Stimulated activated CD8-positive, alpha-beta memory T cell treated with anti-CD3 and anti-CD28 coated beads, Interleukin-7, amount 100 ng/mL, for 4 hours (primary cell): Measurements from ENCODE around the gene MMP24OS.

Source experiments
- DNase-seq, 2 donors: peaks; one replicate each; pipeline ENCODE4 v3.0.0-alpha.2; 2020; ENCODE audit warnings: low read depth in 2 of 2

Gene MMP24OS

DNA sequence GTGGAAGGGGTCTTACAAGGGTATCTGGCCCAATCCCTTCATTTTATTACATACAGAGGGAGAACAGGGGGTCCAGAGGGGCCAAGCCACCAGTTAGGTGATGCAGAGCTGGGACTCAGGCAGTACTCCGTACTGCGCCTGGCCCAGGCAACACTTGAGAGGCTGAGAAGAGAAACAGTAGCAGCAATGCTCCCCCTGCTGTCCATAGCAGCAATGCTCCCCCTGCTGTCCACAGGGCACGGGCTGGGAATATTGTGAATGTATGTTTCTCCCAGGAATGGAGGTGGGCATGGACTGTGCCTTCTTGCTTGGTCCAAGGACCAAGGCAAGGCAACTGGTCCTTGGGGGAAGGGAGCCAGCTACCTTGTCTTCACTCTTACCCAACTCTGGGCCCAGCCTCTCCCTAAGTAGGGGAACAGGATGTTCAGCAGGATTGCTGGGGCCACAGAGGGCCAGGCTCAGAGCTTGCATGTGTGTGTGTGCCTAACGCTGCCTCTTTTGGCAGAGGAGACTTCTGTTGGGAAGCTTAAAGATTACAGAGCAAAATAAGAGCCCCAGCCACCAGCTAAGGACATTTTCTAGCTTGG lies 29.1 kb upstream of the MMP24OS start:
- DNase-seq = no peak

DNA sequence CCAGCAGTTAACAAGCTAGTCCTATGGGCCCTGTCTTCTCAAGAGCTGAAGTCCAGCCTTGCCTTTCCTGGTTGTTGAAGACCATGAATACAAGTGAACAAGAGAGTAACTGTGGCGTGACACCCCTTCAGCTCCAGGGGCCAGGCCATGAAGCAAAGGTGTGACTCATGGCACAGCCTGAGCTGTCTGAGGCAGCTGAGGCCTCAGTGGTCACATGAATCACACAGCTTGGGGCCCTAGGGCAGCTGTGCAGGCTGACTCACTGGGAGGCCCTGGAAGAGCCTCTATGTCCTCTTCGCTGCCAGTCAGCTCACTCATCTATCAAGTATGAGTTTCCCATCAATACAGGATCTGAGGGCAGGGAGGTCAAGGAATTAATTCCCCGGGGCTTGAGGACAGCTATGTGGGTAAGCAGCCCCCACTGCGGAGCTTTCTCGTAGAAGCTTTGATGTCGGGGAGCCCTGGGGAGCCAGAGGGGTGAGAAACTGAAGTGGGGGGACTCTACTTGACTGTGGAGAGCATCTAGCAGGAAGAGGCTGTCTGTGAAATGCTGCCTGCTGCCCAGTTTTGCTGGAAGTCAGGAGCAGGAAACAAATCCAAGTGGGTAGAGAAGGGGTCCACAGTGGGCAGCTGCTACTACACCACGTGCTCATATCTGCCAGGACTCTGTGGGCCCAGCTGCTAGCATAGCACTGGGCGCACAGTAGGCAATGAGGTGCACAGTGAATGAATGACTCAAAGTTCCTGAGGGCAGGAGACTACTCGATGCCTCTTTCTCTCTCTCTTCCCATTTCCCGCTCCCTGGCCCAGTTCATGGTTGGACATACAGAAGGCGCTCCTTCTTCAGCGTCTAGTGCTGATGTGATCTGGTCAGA lies 28.0 kb upstream of the MMP24OS start:
- peak; percentile 25 to 46 for DNase-seq

DNA sequence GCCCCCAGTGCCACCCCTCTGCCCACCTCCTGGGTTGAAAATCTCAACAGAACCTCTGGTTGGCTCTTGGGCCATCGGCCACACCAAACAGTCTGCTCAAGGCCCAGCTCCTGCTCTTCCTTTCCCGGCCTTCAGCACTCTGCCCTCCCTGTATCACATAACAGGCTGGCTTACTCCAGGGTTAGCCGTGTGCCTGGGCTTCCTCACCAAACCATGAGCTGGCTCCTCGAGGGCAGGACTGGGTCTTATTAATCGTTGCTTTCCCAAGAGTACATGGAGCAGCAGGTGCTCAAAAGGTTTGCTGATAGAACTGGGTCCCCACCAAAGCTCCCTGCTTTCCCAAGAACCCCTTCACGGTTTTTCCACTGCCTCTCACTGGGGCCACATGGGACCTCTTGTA lies 27.0 kb upstream of the MMP24OS start:
- no peak for DNase-seq

- DNase-seq = peak; percentile 64 to 74
These were observed 26.0 kb upstream of the MMP24OS start for GRCh38 chr20:35303735-35304491.

DNA sequence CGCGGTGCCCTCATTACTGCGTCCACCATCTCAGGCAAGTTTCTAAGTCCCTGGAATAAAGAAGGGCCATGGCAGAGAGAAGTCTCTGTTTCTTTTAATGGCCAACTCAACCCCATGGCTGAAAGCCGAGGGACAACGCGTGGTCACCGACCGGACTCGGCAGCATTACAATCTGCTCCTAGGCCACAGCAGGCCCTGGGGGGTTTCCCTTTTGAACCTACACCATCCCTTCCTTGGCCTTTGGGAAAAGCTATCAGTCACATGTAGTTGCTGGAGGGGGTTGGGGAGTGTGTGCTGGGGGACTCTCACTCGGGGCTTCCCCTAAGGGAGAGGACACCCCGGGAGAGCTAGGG lies 25.4 kb upstream of the MMP24OS start:
- no peak for DNase-seq

DNA sequence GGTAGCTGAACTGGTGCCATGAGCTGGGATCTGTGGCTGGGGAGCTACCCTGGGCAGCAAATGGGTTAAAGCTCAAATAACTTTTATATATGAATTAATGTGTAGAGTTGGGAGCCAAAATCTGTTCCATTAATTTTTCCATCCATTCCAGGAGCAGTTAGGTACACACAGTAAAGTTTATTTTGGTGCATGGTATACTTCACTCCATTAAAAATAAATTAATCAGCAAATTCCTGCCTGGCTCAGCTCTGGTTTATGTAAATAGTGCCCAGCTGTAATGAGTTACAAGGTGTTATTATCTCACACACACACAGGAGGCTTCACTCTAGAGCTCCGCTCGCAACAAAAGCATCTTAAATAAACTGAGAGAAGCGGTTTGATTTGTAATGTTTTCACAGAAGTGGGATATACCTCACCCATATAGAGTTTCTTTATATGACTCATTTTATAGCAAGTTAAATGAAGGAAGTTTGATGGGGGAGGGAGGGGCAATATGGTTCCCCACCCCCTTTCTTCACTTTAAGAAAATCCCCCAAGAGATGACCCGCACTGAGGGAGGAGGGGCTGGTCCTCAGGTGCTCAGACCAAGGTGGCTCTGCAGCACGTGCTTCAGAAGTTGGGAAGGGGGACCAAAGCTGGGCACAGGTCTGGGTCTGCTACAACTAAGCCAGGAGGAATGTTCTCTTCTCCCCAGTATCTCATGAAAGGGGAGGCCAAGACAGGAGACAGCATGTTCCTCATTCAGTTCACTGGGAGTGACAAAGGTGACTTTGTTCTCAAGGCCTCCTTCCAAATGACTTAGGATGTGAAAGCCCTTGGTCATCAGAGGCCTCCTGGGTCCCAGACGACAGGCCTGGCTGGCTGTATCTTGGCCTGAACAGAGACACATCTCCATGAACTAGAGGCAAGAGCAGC lies 24.8 kb upstream of the MMP24OS start:
- no peak for DNase-seq

GRCh38 chr20:35301426-35301825 lies 23.5 kb upstream of the MMP24OS start:
- DNase-seq = no peak

DNA sequence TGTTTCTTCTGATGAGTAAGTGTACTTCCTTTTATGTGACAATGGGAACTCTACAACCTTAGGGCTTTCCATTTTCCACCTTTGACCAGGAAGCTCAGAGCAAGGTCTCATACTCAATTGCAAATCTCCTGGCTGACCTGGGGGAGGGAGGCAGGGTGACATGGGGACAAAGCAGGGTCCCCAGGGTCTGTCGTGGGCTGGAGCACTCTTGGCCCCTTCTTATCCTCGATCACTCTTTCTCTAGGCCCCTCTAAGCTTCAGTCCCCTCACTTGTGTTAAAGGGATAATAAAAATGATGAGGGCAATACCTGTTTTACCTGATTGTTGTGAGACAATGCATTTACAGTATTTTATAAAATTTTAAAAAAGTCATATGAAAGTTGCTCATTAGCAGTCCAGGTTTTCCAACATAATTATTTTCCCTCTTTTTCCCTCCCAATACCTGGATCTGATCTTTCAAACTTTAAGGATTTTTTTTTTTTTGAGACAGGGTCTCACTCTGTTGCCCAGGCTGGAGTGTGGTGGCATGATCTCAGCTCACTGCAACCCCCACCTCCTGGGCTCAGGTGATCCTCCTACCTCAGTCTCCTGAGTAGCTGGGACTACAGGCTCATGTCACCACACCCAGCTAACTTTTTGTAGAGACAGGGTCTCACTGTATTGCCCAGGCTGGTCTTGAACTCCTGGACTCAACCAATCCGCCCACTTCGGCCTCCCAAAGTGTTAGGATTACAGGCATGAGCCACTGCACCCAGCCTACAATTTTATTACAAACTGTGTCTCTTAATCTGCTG lies 22.7 kb upstream of the MMP24OS start:
- no peak for DNase-seq

- DNase-seq = no peak
These were observed 21.9 kb upstream of the MMP24OS start for GRCh38 chr20:35299780-35300179.

GRCh38 chr20:35298264-35298663 lies 20.3 kb upstream of the MMP24OS start:
- DNase-seq = no peak

DNA sequence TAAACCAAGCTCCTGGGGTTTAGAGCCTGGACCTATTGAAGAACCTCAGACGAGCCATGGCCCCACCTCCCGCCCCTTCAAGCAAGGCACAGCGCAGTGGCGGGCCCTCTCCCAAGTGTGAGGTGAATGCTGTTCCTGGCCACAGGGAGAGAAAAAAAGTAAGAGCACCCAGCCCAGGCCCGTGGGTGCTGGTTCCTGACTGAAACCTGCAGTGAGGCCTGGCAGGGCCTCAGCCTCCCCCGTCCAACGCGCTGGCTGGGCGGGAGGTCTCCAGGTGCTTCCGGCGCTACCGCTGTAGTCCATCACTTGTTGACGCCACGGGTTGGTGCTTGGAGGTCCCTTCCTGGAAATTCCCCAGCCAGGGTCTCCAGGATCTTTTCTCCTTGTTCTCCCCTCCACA lies 19.8 kb upstream of the MMP24OS start:
- DNase-seq = no peak

DNA sequence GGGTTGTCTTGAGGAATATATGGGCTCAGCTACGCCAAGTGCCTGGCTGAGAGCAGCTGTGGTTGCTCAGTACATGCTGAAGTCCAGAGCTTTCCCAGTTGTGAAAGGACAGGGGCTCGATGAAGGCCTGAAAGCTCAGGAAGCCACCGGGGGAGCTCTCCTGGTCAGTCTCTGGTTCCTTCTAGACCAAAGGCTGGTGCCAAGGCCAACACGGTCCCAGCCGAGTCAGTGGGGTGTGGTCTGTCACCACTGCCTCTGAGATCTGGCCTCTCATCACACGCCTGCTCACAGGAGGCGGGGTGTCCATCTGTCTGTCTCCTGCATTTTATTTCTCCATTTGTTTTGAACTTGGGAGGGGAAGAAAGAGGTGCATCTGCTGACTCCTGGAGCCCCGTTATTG lies 19.2 kb upstream of the MMP24OS start:
- no peak for DNase-seq

GRCh38 chr20:35296101-35296554 lies 18.2 kb upstream of the MMP24OS start:
- no peak for DNase-seq

DNA sequence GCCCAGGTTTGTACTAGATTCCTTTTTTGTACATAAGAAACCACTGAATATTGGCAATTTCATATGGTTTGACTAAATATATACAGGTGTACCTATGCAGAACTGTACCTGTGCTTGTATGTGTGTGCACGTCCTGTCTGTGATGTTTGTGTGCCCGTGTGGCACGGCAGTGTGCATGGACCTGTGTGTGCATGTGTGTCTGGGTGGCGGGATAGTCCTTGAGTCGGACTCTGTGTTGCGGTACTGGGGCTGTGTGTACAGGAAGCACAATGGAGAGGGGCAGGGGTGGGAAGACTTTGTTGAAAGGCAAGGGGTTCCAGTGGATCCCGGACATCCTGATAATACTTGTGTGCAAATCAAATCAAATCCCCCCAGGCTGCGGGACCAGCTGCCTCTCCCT lies 17.8 kb upstream of the MMP24OS start:
- no peak for DNase-seq

- no peak for DNase-seq
These were observed 17.1 kb upstream of the MMP24OS start for GRCh38 chr20:35295058-35295457.

DNA sequence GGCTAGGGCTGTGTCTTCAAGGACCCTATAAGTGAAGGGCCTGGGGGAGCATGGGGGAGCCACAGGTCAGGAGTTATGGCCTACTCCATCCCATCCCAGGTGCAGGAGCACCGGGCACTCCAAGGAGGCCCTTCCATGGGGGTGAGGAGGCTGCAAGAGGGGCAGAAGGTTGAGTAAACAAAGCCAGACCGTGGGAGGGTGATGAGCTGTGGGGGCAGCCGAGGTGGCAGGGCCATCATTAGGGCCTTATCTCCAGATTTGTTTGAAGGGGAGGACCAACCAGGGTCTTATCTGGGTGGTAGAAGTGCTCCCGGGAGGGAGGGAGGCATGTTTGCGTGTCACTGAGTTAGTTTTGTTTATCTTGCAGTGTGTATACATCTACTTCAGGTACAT lies 16.4 kb upstream of the MMP24OS start:
- DNase-seq = no peak

GRCh38 chr20:35293303-35294292 lies 15.7 kb upstream of the MMP24OS start:
- DNase-seq = no peak

DNA sequence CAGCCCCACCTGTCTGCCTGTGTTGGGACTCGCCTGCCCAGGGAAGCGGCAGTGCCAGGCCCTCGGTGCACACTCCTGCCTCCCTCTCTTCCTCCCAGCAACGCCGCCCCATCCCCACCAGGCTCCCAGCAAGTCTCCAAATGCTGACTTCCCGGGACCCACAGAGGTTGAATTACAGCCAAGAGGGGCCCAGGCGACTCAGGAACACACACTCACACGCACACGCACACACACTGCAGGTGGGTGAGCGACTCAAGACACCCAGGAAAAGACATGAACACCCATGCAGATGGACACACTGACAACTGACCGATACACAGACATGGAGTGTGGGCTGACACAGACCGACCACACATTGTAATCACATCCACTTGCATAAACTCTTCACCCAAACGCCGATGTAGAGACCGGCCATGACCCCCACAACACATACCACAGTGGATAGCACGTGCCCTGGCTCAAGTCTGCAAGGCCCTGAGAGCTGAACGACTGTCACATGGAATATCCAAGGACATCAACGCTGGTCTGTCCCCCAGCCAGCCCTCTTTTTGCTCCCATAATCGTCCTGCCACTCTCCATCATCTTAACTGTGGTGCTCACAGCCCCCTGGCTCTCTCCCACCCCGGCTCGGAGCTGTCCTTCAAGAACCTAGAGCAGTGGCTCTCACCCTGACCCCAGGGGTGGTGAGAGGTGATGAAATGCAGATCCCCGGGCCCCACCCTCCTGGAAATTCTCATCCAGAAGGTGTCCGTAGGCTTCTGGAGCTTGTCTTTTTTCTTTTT lies 14.8 kb upstream of the MMP24OS start:
- DNase-seq = no peak
